ENCODE data around the gene OSBPL5. TPM values are rescaled to one million over a fixed set of nuclear protein-coding genes. Genes with fewer than 3 reads are reported as not detected.

OSBPL5 gene
- total RNA-seq, 2 donors from 2014 or later = 35.0 to 50.7 TPM

DNA sequence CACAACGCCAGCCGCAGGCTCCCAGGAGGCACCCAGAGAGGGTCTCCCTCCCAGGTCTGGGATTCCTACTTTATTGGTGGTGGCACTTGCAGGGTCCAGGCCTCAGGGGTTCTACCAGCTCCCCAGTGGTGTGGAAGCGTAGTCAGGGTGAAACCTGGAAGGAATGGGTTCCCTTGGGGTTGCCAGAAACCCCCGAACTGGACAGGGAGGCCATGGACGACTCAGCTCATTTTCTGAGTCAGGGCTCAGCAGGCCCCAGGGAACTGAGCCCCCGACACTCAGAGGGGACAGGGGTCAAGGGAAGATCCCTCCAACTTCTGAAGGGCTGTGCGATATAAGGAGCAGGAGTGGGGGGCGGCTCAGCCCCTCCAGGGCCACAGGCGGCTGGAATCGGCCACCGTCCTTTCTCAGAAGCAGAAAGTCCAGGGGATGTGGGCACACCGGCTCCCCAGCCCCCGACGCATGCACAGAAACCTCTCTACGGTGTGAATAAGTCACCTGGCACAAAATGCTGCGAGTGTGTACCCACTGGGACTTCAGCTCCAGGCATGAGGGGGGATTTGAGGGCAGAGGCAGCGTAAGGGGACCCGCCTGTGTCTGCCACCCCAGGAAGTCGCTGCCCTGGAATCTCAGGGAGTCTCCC lies 28.4 kb upstream of the OSBPL5 start:
- H3K4me1 ChIP-seq (replicated peaks) = no peaks in the 10 kb centered on the region
- no peaks in the 10 kb centered on the region for H3K36me3 ChIP-seq
- no peak for DNase-seq (ENCODE audit: low spot score)
- no peak overlapping the region for H3K27ac ChIP-seq
- no peaks in the 10 kb centered on the region for H3K9me3 ChIP-seq
- intact Hi-C loops (cut with DNase I) = no loop called here
- H3K27me3 ChIP-seq (replicated peaks; ENCODE audit: insufficient read depth) = no peaks in the 10 kb centered on the region
- H3K4me3 ChIP-seq = no peak overlapping the region
- TF ChIP-seq, protein P1, sequence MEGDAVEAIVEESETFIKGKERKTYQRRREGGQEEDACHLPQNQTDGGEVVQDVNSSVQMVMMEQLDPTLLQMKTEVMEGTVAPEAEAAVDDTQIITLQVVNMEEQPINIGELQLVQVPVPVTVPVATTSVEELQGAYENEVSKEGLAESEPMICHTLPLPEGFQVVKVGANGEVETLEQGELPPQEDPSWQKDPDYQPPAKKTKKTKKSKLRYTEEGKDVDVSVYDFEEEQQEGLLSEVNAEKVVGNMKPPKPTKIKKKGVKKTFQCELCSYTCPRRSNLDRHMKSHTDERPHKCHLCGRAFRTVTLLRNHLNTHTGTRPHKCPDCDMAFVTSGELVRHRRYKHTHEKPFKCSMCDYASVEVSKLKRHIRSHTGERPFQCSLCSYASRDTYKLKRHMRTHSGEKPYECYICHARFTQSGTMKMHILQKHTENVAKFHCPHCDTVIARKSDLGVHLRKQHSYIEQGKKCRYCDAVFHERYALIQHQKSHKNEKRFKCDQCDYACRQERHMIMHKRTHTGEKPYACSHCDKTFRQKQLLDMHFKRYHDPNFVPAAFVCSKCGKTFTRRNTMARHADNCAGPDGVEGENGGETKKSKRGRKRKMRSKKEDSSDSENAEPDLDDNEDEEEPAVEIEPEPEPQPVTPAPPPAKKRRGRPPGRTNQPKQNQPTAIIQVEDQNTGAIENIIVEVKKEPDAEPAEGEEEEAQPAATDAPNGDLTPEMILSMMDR (IDR thresholded peaks at IDR 0.05) = no peak
- TF ChIP-seq POLR2AphosphoS5 (IDR thresholded peaks at IDR 0.05) = no peak
- TF ChIP-seq POLR2A (IDR thresholded peaks at IDR 0.05) = no peak
- 91% methylated on average over 19 of the region's 19 CpGs for WGBS

- WGBS = 74% methylated on average over 14 of the region's 14 CpGs
- no peak for TF ChIP-seq POLR2AphosphoS5 (IDR thresholded peaks at IDR 0.05)
- no peak for TF ChIP-seq POLR2A (IDR thresholded peaks at IDR 0.05)
- TF ChIP-seq, protein P1 (IDR thresholded peaks at IDR 0.05) = no peak
- intact Hi-C loops (cut with DNase I) = no loop called here
- Histone ChIP-seq H3K4me1 (replicated peaks) (no peaks in the 10 kb centered on the region), H3K36me3 (no peaks in the 10 kb centered on the region), H3K9me3 (no peaks in the 10 kb centered on the region), H3K4me3 (no peak overlapping the region), H3K27ac (no peak overlapping the region), H3K27me3 (replicated peaks; ENCODE audit: insufficient read depth) (no peaks in the 10 kb centered on the region)
- no peak for DNase-seq (ENCODE audit: low spot score)
These were observed 27.6 kb upstream of the OSBPL5 start for GRCh38 chr11:3192511-3193372.

DNA sequence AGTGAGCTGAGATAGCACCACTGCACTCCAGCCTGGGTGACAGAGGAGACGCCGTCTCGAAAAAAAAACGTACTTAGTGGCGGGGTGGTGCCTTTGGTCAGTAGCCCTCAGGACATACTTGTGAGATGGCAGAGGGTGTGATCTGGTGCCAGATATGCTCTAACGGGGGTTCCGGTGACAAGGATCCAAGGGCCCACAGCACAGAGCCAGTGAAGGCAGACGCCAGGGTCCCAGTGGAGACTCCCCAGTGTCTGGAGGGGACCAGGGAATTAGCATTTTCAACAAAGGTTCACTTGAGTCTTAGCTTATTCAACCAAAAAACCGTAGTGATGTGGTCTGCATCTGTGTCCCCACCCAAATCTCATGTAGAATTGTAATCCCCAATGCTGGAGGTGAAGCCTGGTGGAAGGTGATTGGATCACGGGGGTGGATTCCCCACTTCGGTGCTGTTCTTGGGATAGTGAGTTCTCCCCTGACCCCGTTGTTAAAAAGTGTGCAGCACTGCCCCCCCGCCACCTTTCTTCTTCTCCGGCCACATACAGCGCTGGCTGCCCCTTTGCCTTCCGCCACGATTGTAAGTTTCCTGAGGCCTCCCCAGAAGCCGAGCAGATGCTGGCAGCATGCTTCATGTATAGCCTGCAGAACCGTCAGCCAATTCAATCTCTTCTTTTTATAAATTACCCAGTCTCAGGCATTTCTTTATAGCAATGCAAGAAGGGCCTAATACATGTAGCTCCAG lies 26.6 kb upstream of the OSBPL5 start:
- TF ChIP-seq, protein P1 (IDR thresholded peaks at IDR 0.05) = no peak
- TF ChIP-seq POLR2AphosphoS5 (IDR thresholded peaks at IDR 0.05) (no peak), POLR2A (IDR thresholded peaks at IDR 0.05) (no peak)
- intact Hi-C loops (cut with DNase I) = no loop called here

DNA sequence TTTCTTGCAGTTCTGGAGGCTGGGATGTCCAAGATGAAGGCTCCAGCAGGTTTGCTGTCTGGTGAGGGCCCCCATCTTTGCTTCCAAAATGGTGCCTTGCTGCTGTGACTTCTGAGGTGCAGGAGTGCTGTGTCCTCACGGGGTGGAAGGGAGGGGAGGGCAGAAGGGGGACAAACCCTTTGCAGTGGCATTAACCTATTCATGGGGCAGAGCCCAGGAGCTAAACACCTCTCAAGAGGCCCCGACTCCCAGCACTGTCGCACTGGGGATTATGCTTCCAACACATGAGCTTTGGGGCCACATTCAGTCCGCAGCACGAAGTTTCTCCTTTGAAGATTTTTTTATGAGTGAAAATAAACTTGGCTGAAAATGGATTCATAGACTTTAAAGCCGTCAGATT lies 25.5 kb upstream of the OSBPL5 start:
- no peak for DNase-seq (ENCODE audit: low spot score)
- H3K4me1 ChIP-seq (replicated peaks) = no peaks in the 10 kb centered on the region
- H3K36me3 ChIP-seq = no peaks in the 10 kb centered on the region
- intact Hi-C loops (cut with DNase I) = no loop called here
- no peaks in the 10 kb centered on the region for H3K9me3 ChIP-seq
- WGBS = 54% methylated on average over 6 of the region's 6 CpGs
- no peak overlapping the region for H3K27ac ChIP-seq
- no peak overlapping the region for H3K4me3 ChIP-seq
- no peak for TF ChIP-seq POLR2AphosphoS5 (IDR thresholded peaks at IDR 0.05)
- no peak for TF ChIP-seq POLR2A (IDR thresholded peaks at IDR 0.05)
- TF ChIP-seq, protein P1 (IDR thresholded peaks at IDR 0.05) = no peak
- no peaks in the 10 kb centered on the region for H3K27me3 ChIP-seq (replicated peaks; ENCODE audit: insufficient read depth)

More for the DNA sequence above, 26.6 kb upstream of the OSBPL5 start:
- Histone ChIP-seq H3K27ac (no peak overlapping the region), H3K36me3 (no peaks in the 10 kb centered on the region), H3K9me3 (no peaks in the 10 kb centered on the region), H3K4me3 (no peak overlapping the region), H3K27me3 (replicated peaks; ENCODE audit: insufficient read depth) (no peaks in the 10 kb centered on the region), H3K4me1 (replicated peaks) (no peaks in the 10 kb centered on the region)
- DNase-seq (ENCODE audit: low spot score) = no peak
- WGBS = 93% methylated on average over 19 of the region's 19 CpGs
